ENCODE measurements around the gene INSL4. TPM values are rescaled to one million over a fixed set of nuclear protein-coding genes. Genes with fewer than 3 reads are reported as not detected.

INSL4 gene
- total RNA-seq, 1 donor from 2014 or later, result not detected

DNA sequence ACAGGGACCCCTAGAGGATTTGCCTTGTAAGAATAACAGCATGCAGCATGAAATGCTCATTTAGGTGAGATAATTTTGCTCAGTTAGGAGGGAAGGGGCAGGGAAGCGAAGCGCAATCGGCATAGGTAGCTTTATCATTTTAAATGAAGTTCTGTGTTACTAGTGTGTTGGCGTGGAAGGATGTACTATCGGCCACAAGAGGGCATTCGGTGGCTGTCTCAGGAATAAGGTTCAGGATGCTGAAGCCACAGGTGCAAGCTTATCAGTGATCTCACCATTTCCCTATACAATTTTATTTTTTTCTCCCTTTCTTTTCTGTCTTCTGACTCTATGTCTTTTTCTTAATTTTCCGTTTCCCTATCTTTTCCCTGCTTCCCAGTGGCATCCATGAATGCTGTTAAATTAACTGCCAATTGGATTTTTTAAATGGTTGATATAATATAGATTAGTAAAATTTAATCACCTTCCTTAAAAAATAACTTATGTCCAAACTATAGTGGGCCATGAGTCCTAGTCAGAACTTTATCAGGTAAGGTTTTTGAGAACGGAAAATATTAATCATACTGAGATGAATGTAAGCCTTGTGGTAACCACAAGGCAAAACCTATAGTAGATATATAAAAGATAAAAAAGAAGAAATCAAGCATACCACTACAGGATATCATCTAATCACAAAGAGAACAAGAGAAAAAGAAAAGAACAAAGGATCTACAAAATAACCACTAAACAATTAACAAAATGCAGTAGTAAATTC lies 44.6 kb upstream of the INSL4 start:
- Mint-ChIP-seq H3K36me3 (no peaks in the 10 kb centered on the region), H3K4me1 (no peaks in the 10 kb centered on the region)
- H3K4me3 ChIP-seq, result no peak overlapping the region

DNA sequence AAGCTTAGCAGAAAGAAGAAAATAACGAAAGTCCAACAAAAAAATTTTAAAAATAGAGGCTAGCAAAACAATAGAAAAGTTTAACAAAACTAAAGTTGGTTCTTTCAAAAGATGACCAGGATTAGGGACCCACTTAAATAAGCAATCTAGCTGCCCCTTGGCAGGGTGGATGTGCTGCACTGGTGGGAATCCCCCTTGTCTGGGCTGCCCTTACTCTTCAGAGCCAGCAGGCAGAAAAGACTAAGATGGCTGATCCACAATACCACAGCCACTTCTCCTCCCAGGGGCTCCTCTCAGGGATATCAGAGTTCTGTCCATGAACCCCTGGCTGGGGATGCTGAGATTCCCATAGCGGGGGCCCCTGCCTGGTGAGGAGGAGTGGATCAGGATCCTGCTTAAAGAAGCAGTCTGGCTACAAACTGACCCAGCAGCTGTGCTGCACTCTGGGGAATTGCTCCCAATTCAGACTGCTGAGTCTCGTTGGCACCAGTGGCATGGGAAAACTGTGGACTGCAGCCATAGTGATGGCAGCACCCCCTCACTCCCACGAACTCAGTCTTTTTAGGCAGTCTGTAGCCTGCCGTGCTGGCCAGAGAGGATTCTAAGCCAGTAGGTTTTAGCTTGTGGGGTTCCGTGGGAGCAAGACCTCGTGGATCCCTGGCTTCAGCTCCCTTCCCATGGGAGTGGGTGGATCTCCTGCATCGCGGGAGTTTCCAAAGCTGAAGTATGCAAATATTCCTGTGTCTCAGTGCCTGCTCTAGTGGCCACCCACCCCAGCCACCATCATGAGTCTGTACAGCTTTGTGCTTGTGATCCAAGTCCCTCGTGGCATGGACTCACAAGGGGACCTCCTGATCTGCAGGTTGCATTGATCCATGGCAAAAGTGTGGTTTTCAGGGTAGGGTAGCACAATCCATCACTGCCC lies 42.9 kb upstream of the INSL4 start:
- H4K20me1 ChIP-seq (ENCODE audit: low read depth), result no peaks in the 10 kb centered on the region
- no peaks in the 10 kb centered on the region for H3K36me3 Mint-ChIP-seq
- H3K9me3 Mint-ChIP-seq, result no peaks in the 10 kb centered on the region
- no peak overlapping the region for H3K27ac Mint-ChIP-seq
- H3F3A ChIP-seq (ENCODE audit: low read depth), result no peaks in the 10 kb centered on the region
- H3K27me3 Mint-ChIP-seq (ENCODE audit: insufficient read depth, low read depth), result no peaks in the 10 kb centered on the region
- H3K27me3 ChIP-seq, result no peaks in the 10 kb centered on the region
- H3K4me1 ChIP-seq, result no peaks in the 10 kb centered on the region
- H3K9me3 ChIP-seq (ENCODE audit: low read depth), result no peaks in the 10 kb centered on the region
- no peak overlapping the region for H3K9ac ChIP-seq
- no peaks in the 10 kb centered on the region for H3K79me2 ChIP-seq (ENCODE audit: low read depth)
- no peak overlapping the region for H2AFZ ChIP-seq (replicated peaks)
- H3K4me3 Mint-ChIP-seq, result no peak overlapping the region
- DNase-seq (ENCODE audit: low spot score), result no peak
- no peak overlapping the region for H3K4me2 ChIP-seq
- H3K36me3 ChIP-seq, result no peaks in the 10 kb centered on the region
- no peak overlapping the region for H3K4me3 ChIP-seq
- TF ChIP-seq, protein P1, sequence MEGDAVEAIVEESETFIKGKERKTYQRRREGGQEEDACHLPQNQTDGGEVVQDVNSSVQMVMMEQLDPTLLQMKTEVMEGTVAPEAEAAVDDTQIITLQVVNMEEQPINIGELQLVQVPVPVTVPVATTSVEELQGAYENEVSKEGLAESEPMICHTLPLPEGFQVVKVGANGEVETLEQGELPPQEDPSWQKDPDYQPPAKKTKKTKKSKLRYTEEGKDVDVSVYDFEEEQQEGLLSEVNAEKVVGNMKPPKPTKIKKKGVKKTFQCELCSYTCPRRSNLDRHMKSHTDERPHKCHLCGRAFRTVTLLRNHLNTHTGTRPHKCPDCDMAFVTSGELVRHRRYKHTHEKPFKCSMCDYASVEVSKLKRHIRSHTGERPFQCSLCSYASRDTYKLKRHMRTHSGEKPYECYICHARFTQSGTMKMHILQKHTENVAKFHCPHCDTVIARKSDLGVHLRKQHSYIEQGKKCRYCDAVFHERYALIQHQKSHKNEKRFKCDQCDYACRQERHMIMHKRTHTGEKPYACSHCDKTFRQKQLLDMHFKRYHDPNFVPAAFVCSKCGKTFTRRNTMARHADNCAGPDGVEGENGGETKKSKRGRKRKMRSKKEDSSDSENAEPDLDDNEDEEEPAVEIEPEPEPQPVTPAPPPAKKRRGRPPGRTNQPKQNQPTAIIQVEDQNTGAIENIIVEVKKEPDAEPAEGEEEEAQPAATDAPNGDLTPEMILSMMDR (IDR thresholded peaks at IDR 0.05), result no peak
- TF ChIP-seq EZH2 (IDR thresholded peaks at IDR 0.05) (no peak), EZH2phosphoT487 (IDR thresholded peaks at IDR 0.05) (no peak)
- no peak overlapping the region for H3K27ac ChIP-seq
- H3K4me1 Mint-ChIP-seq, result no peaks in the 10 kb centered on the region

More for the DNA sequence above, 44.6 kb upstream of the INSL4 start:
- H3F3A ChIP-seq (ENCODE audit: low read depth), result no peaks in the 10 kb centered on the region
- no peaks in the 10 kb centered on the region for H3K9me3 Mint-ChIP-seq
- H3K79me2 ChIP-seq (ENCODE audit: low read depth), result no peaks in the 10 kb centered on the region
- no peaks in the 10 kb centered on the region for H3K36me3 ChIP-seq
- no peak overlapping the region for H3K27ac Mint-ChIP-seq
- H3K9ac ChIP-seq, result no peak overlapping the region
- H3K27me3 ChIP-seq, result no peaks in the 10 kb centered on the region
- no peaks in the 10 kb centered on the region for H3K27me3 Mint-ChIP-seq (ENCODE audit: insufficient read depth, low read depth)
- no peaks in the 10 kb centered on the region for H3K4me1 ChIP-seq
- no peak overlapping the region for H3K4me2 ChIP-seq
- TF ChIP-seq, protein P1 (IDR thresholded peaks at IDR 0.05), result peak; percentile 80
- no peak for TF ChIP-seq EZH2phosphoT487 (IDR thresholded peaks at IDR 0.05)
- TF ChIP-seq EZH2 (IDR thresholded peaks at IDR 0.05), result no peak
- no peak overlapping the region for H3K27ac ChIP-seq
- H2AFZ ChIP-seq (replicated peaks), result no peak overlapping the region
- H3K9me3 ChIP-seq (ENCODE audit: low read depth), result no peaks in the 10 kb centered on the region
- DNase-seq (ENCODE audit: low spot score), result peak; percentile 70
- no peaks in the 10 kb centered on the region for H4K20me1 ChIP-seq (ENCODE audit: low read depth)
- no peak overlapping the region for H3K4me3 Mint-ChIP-seq

DNA sequence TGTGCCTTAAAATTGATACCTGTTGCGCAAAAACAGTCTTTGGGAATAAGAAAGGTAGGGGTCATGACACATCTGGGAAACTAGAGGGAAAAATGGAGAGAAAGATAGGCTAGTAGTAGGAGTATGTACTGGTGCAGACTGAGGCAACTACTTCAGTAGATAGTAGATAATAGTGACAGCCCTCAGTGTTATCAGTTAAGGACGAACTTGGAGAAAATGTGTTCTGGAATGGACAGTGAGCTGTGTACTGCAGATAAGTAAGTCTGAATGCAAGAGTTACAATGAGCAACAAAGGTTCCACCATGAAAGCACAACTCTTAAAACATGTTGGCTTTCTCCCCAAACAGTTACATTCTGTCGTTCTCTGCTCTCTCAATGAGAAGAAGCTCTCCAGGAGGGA lies 39.2 kb upstream of the INSL4 start:
- no peak overlapping the region for H3K4me3 Mint-ChIP-seq
- H4K20me1 ChIP-seq (ENCODE audit: low read depth), result no peaks in the 10 kb centered on the region
- no peaks in the 10 kb centered on the region for H3K36me3 Mint-ChIP-seq
- H3K9me3 ChIP-seq (ENCODE audit: low read depth), result no peaks in the 10 kb centered on the region
- no peaks in the 10 kb centered on the region for H3K79me2 ChIP-seq (ENCODE audit: low read depth)
- no peaks in the 10 kb centered on the region for H3K4me1 ChIP-seq
- no peaks in the 10 kb centered on the region for H3K9me3 Mint-ChIP-seq
- no peak overlapping the region for H3K4me2 ChIP-seq
- H3F3A ChIP-seq (ENCODE audit: low read depth), result no peaks in the 10 kb centered on the region
- TF ChIP-seq, protein P1 (IDR thresholded peaks at IDR 0.05), result no peak
- TF ChIP-seq EZH2phosphoT487 (IDR thresholded peaks at IDR 0.05) (no peak), EZH2 (IDR thresholded peaks at IDR 0.05) (no peak)
- H3K27me3 Mint-ChIP-seq (ENCODE audit: insufficient read depth, low read depth), result peaks cover 2% of the 10 kb centered on the region
- H3K27me3 ChIP-seq, result no peaks in the 10 kb centered on the region
- no peak overlapping the region for H3K27ac Mint-ChIP-seq
- no peak overlapping the region for H3K27ac ChIP-seq
- no peaks in the 10 kb centered on the region for H3K36me3 ChIP-seq
- H3K4me1 Mint-ChIP-seq, result no peaks in the 10 kb centered on the region
- H3K9ac ChIP-seq, result no peak overlapping the region
- H3K4me3 ChIP-seq, result no peak overlapping the region
- DNase-seq (ENCODE audit: low spot score), result no peak
- no peak overlapping the region for H2AFZ ChIP-seq (replicated peaks)
